HL-60 (cell line): ENCODE data around the gene CD160.

Experiments
- CTCF ChIP-seq: IDR thresholded peaks from one replicate; pipeline ENCODE4 v1.5.1; 2011; ENCODE audit warnings: low read length, control low read depth, inconsistent platforms; ENCODE audit not compliant: insufficient read depth
- GABPA ChIP-seq: IDR thresholded peaks from 2 replicates; pipeline ENCODE4 v1.6.1; 2012; ENCODE audit warnings: low read depth
- POLR2AphosphoS5 ChIP-seq: IDR thresholded peaks from 2 replicates; pipeline ENCODE4 v1.6.1; 2012; ENCODE audit warnings: low read depth

GRCh38 chr1:145711213-145711651, 8.1 kb upstream of the CD160 start:
- TF ChIP-seq CTCF: no peak
- no peak for TF ChIP-seq POLR2AphosphoS5
- TF ChIP-seq GABPA: no peak
